K562 (cell line): ENCODE measurements around the gene ZNF177. TPM values are rescaled to one million over a fixed set of nuclear protein-coding genes. Genes with fewer than 3 reads are reported as not detected.

Experiments
- ATAC-seq: fragments of 200-7000 bp; cut with Tn5 transposase; 3 replicates; pipeline ENCODE4 v1.9.1; 2020; ENCODE audit warnings: moderate library complexity
- BruUV-seq: library from RNA; stranded (reverse); fragments of 400-500 nt; replicated peaks from 2 replicates; lab custom pipeline; 2021; lab: Mats Ljungman, UMichigan
- CTCF ChIA-PET: fragments of 300-600 bp; formaldehyde crosslinking; extraction: SDS; loops from one replicate; lab custom pipeline; 2021; ENCODE audit warnings: low intra/inter-chr PET ratio; lab: Yijun Ruan, JAX
- POLR2A ChIA-PET: fragments of 300-600, 350-650 bp; sonication (Branson Sonifier 250); formaldehyde crosslinking; extraction: SDS; loops from one replicate; lab custom pipeline; 2021; ENCODE audit warnings: antibody characterized with exemption, inconsistent platforms; lab: Yijun Ruan, JAX
- DNase-seq, 4 experiments: peaks; one replicate each; pipeline versions ENCODE4 v3.0.0 to v3.0.0-alpha.2; 2011 to 2018; ENCODE audit warnings: low spot score in 3 of 4, mixed read lengths in 3 of 4; ENCODE audit errors: extremely low read depth in 1 of 4
- FAIRE-seq: peaks from 2 replicates; lab custom pipeline; 2011; peaks lifted over from hg19 to GRCh38; lab: Jason Lieb, UNC
- H2AFZ ChIP-seq: 2 replicates; pipeline ENCODE4 v1.6.0; 2011; ENCODE audit warnings: low read depth, low read length, control low read depth, inconsistent platforms
- H3K27ac ChIP-seq: fragments of 200-600 bp; 3 replicates; pipeline ENCODE4 v1.8.0; 2011; ENCODE audit warnings: low read depth, mild to moderate bottlenecking, control low read depth, inconsistent platforms, low read length, moderate library complexity, mixed read lengths; ENCODE audit errors: extremely low read depth
- H3K27me3 ChIP-seq, 2 experiments: fragments of 300-600 bp in 1 of 2; 2 replicates in 1 of 2; 3 replicates in 1 of 2; pipeline versions ENCODE4 v1.6.0 to v1.8.0; 2011; ENCODE audit warnings: inconsistent platforms in 2 of 2, low read length in 2 of 2, mild to moderate bottlenecking in 1 of 2, mixed read lengths in 1 of 2, moderate library complexity in 1 of 2; ENCODE audit not compliant: control insufficient read depth in 2 of 2, insufficient read depth in 2 of 2
- H3K36me3 ChIP-seq: fragments of 300-600 bp; 3 replicates; pipeline ENCODE4 v1.8.0; 2011; ENCODE audit warnings: mild to moderate bottlenecking, low read length, inconsistent platforms; ENCODE audit not compliant: control insufficient read depth, insufficient read depth
- H3K4me1 ChIP-seq, 2 experiments: fragments of 200-600 bp in 1 of 2; replicated peaks in 1 of 2; 2 replicates in 1 of 2; 3 replicates in 1 of 2; pipeline versions ENCODE4 v1.5.1 to v1.8.0; 2011; ENCODE audit warnings: inconsistent platforms in 2 of 2, low read length in 2 of 2, mild to moderate bottlenecking in 1 of 2, mixed read lengths in 1 of 2, moderate library complexity in 1 of 2; ENCODE audit not compliant: control insufficient read depth in 2 of 2, insufficient read depth in 2 of 2
- H3K4me2 ChIP-seq: 2 replicates; pipeline ENCODE4 v1.6.1; 2011; ENCODE audit warnings: low read length, control low read depth, inconsistent platforms, mixed read lengths; ENCODE audit not compliant: insufficient read depth
- H3K4me3 ChIP-seq: fragments of 200-600 bp; sonication (generic), shearing (Covaris generic); 2 replicates; pipeline ENCODE4 v1.5.1; 2016; ENCODE audit warnings: control low read depth, inconsistent platforms
- H3K79me2 ChIP-seq: fragments of 200-600 bp; 3 replicates; pipeline ENCODE4 v1.8.0; 2011; ENCODE audit warnings: low read length, inconsistent platforms; ENCODE audit not compliant: control insufficient read depth, insufficient read depth
- H3K9ac ChIP-seq, 2 experiments: 2 replicates each; pipeline versions ENCODE4 v1.6.0 to v1.6.1; 2011; ENCODE audit warnings: low read depth in 2 of 2, low read length in 2 of 2, control low read depth in 1 of 2, inconsistent platforms in 1 of 2, mild to moderate bottlenecking in 1 of 2, mixed read lengths in 1 of 2; ENCODE audit not compliant: insufficient read depth in 1 of 2
- H3K9me1 ChIP-seq: one replicate; pipeline ENCODE4 v1.6.0; 2011; ENCODE audit warnings: inconsistent platforms, mild to moderate bottlenecking, low read length, moderate library complexity; ENCODE audit not compliant: control insufficient read depth, insufficient read depth
- H3K9me3 ChIP-seq: replicated peaks from 2 replicates; pipeline ENCODE4 v1.5.1; 2011; ENCODE audit warnings: low read depth, low read length, inconsistent platforms; ENCODE audit not compliant: control insufficient read depth, insufficient read depth
- H4K20me1 ChIP-seq: replicated peaks from 2 replicates; pipeline ENCODE4 v1.6.1; 2011; ENCODE audit warnings: low read length, inconsistent platforms, mixed read lengths; ENCODE audit not compliant: control insufficient read depth, insufficient read depth
- AFF4 ChIP-seq: sonication (generic); formaldehyde crosslinking; IDR thresholded peaks from 2 replicates; pipeline ENCODE4 v1.8.0; 2023; ENCODE audit warnings: mild to moderate bottlenecking, missing genetic modification reagents
- FOXK2 ChIP-seq, 2 experiments: fragments of 450-650 bp; IDR thresholded peaks in 1 of 2; conservative IDR thresholded peaks in 1 of 2; 2 replicates each; pipeline ENCODE4 v1.6.1; 2016; ENCODE audit warnings: low read depth in 2 of 2, mild to moderate bottlenecking in 1 of 2
- FOXM1 ChIP-seq, 2 experiments: fragments of 450-650 bp in 1 of 2; sonication (generic) in 1 of 2; formaldehyde crosslinking in 1 of 2; IDR thresholded peaks; 2 replicates each; pipeline versions ENCODE4 v1.6.1 to v1.9.0; 2017 to 2022; ENCODE audit warnings: low read depth in 2 of 2, mild to moderate bottlenecking in 2 of 2, missing genetic modification reagents in 1 of 2, moderate library complexity in 1 of 2
- ILF3 ChIP-seq: fragments of 450-650 bp; IDR thresholded peaks from 2 replicates; pipeline ENCODE4 v1.6.1; 2018; ENCODE audit warnings: antibody characterized with exemption, mild to moderate bottlenecking, moderate library complexity, borderline replicate concordance
- JUN ChIP-seq, 2 experiments: sonication (generic) in 1 of 2; formaldehyde crosslinking in 1 of 2; IDR thresholded peaks; 2 replicates each; pipeline versions ENCODE4 v1.6.1 to v1.8.0; 2012 to 2022; ENCODE audit warnings: borderline replicate concordance in 2 of 2, mild to moderate bottlenecking in 2 of 2, improper control_type of control experiment in 1 of 2, low read depth in 1 of 2, low read length in 1 of 2, missing genetic modification reagents in 1 of 2
- MAFK ChIP-seq: IDR thresholded peaks from 2 replicates; pipeline ENCODE4 v1.6.1; 2011; ENCODE audit warnings: low read length, improper control_type of control experiment
- MBD2 ChIP-seq: sonication (generic); IDR thresholded peaks from 2 replicates; pipeline ENCODE4 v1.6.1; 2016; ENCODE audit warnings: low read depth, borderline replicate concordance
- SIX5 ChIP-seq, 2 experiments: IDR thresholded peaks; 2 replicates each; pipeline ENCODE4 v1.6.1; 2011; ENCODE audit warnings: low read length in 2 of 2, borderline replicate concordance in 1 of 2, low read depth in 1 of 2, mild to moderate bottlenecking in 1 of 2, moderate library complexity in 1 of 2; ENCODE audit not compliant: insufficient read depth in 1 of 2
- in situ Hi-C: fragments of 300-500 bp; cut with MboI; formaldehyde crosslinking; loops from 4 replicates; pipeline ENCODE4 v1.15.0; 2018; ENCODE audit warnings: inconsistent platforms, mixed read lengths
- intact Hi-C: fragments of 100-400 bp; cut with micrococcal nuclease; formaldehyde crosslinking; loops from 2 replicates; pipeline ENCODE4 v1.14.2; 2022
- polyA plus RNA-seq, 8 experiments: library from polyadenylated mRNA; depleted of rRNA in 4 of 8; stranded (reverse) in 5 of 8; unstranded in 3 of 8; fragments of >200 nt; fragmentation: Nextera tagmentation in 2 of 8; fragmentation: Illumina TruSeq in 1 of 8; extraction: Ambion mirVana in 2 of 8; extraction: Trizol in 1 of 8; gene quantifications; 2 replicates each; pipeline versions ENCODE4 v1.2.1 to v1.2.3, GENCODE V29; 2011 to 2014; ENCODE audit warnings: inconsistent platforms in 1 of 8, missing spikeins in 1 of 8
- total RNA-seq, 7 experiments: library from RNA; depleted of rRNA in 6 of 7; stranded (reverse); fragments of >200 nt in 6 of 7; fragmentation: Illumina TruSeq in 2 of 7; extraction: Trizol in 2 of 7; gene quantifications; 2 replicates each; pipeline versions ENCODE4 v1.2.1 to v1.2.3, GENCODE V29; 2011 to 2021; ENCODE audit warnings: low replicate concordance in 1 of 7

ZNF177 gene
- total and polyA plus RNA-seq, 9 of the 15 experiments (the other 6 are each of a cell fraction or from before 2014, with no cell fraction given) = 0.25 to 1.8 (median 1.1) TPM

- TF ChIP-seq SIX5 (IDR thresholded peaks at IDR 0.05; ENCODE audit: borderline replicate concordance in 1 of 2, insufficient read depth in 1 of 2, low read depth in 1 of 2, low read length in 2 of 2) (no peak), MAFK (no peak), AFF4 (CRISPR knock-in tag) (no peak), ILF3 (no peak)
- TF ChIP-seq, all 486 proteins: peak for 0
These were observed 10.3 kb upstream of the ZNF177 start (continued) for GRCh38 chr19:9352505-9352904.

- Histone ChIP-seq H3K79me2 (no peaks in the 10 kb centered on the region), H3K27ac (no peak overlapping the region), H2AFZ (no peak overlapping the region), H3K4me3 (no peak overlapping the region), H3K9ac (no peak overlapping the region), H3K36me3 (no peaks in the 10 kb centered on the region), H3K27me3 (no peaks in the 10 kb centered on the region), H3K9me3 (no peaks in the 10 kb centered on the region), H3K4me2 (no peak overlapping the region), H3K9me1 (no peaks in the 10 kb centered on the region), H3K4me1 (no peaks in the 10 kb centered on the region), H4K20me1 (no peaks in the 10 kb centered on the region)
- intact Hi-C loops (no loop called here), in situ Hi-C loops (no loop called here)
- ATAC-seq = no peak
- BruUV-seq = no TSS peak
- FAIRE-seq = no peak
- ChIA-PET POLR2A (interaction anchor here (1.1 kb wide), 1 partner anchor 9 kb away, joined by 3 read pairs; no protein-coding TSS in a partner anchor), CTCF (no interaction called here)
- DNase-seq = no peak
- TF ChIP-seq FOXK2 (conservative IDR thresholded peaks at IDR 0.05 in 1 of 2, IDR thresholded peaks at IDR 0.05 in 1 of 2; ENCODE audit: low read depth in 2 of 2) = no peak
- TF ChIP-seq JUN (IDR thresholded peaks at IDR 0.05; ENCODE audit: borderline replicate concordance, low read depth, low read length) = no peak
- TF ChIP-seq JUN (CRISPR knock-in tag; IDR thresholded peaks at IDR 0.05; ENCODE audit: borderline replicate concordance) = no peak
- TF ChIP-seq MBD2 = no peak
- TF ChIP-seq FOXM1 (IDR thresholded peaks at IDR 0.05; ENCODE audit: low read depth) = no peak
- no peak for TF ChIP-seq FOXM1 (CRISPR knock-in tag; IDR thresholded peaks at IDR 0.05; ENCODE audit: low read depth)
These were observed 9.8 kb upstream of the ZNF177 start for GRCh38 chr19:9353011-9353410.
